ENCODE measurements around the gene KLF5. TPM values are rescaled to one million over a fixed set of nuclear protein-coding genes. Genes with fewer than 3 reads are reported as not detected.
"Not testable (repeated sequence)": the region's sequence is repeated elsewhere in the genome, so short reads cannot be mapped to it uniquely, and the experiment has no call there.

The KLF5 gene
- total RNA-seq, 1 experiment from 2014 or later: 2.3 TPM

- no peak for TF ChIP-seq ZNF532 (CRISPR knock-in tag; IDR thresholded peaks at IDR 0.05; ENCODE audit: borderline replicate concordance)
Measured at GRCh38 chr13:73096638-73097037, 37.8 kb downstream of the KLF5 start (continued).

GRCh38 chr13:73100781-73101180 lies 42.0 kb downstream of the KLF5 start:
- H3K4me1 Mint-ChIP-seq; H3K27me3 Mint-ChIP-seq (ENCODE audit: low read depth); H3K36me3 Mint-ChIP-seq; DNase-seq (ENCODE audit: low spot score); POLR2A ChIA-PET; H3K4me3 Mint-ChIP-seq; CTCF ChIA-PET; ATAC-seq; H3K27ac Mint-ChIP-seq: not testable (repeated sequence)
- H3K9me3 Mint-ChIP-seq: peaks cover 14% of the 10 kb centered on the region

GRCh38 chr13:73101351-73102007 lies 42.7 kb downstream of the KLF5 start:
- ChIA-PET CTCF (no interaction called here), POLR2A (no interaction called here)
- no peak for TF ChIP-seq ZNF138 (CRISPR knock-in tag; conservative IDR thresholded peaks at IDR 0.05)
- TF ChIP-seq ELF4 (CRISPR knock-in tag; IDR thresholded peaks at IDR 0.05; ENCODE audit: low read depth): no peak
- Mint-ChIP-seq H3K4me1 (no peaks in the 10 kb centered on the region), H3K9me3 (peaks cover 14% of the 10 kb centered on the region), H3K27me3 (ENCODE audit: low read depth) (no peaks in the 10 kb centered on the region; the same call in 1 of the 2 replicates), H3K4me3 (no peak overlapping the region), H3K36me3 (no peaks in the 10 kb centered on the region), H3K27ac (no peak overlapping the region)
- DNase-seq (ENCODE audit: low spot score) (no peak), ATAC-seq (no peak)

- ATAC-seq: no peak
- H3K27ac Mint-ChIP-seq: no peak overlapping the region
- H3K36me3 Mint-ChIP-seq: no peaks in the 10 kb centered on the region
- H3K27me3 Mint-ChIP-seq (ENCODE audit: low read depth): no peaks in the 10 kb centered on the region
- peaks cover 7% of the 10 kb centered on the region; the same call in 1 of the 2 replicates for H3K9me3 Mint-ChIP-seq
- TF ChIP-seq FOXJ3 (CRISPR knock-in tag; IDR thresholded peaks at IDR 0.05; ENCODE audit: borderline replicate concordance) (no peak), ZNF138 (CRISPR knock-in tag; conservative IDR thresholded peaks at IDR 0.05) (no peak), ZNF121 (CRISPR knock-in tag; IDR thresholded peaks at IDR 0.05) (no peak), FOXP4 (CRISPR knock-in tag; IDR thresholded peaks at IDR 0.05) (no peak), JUN (CRISPR knock-in tag; IDR thresholded peaks at IDR 0.05) (no peak), SP1 (CRISPR knock-in tag; conservative IDR thresholded peaks at IDR 0.05) (no peak), MLX (CRISPR knock-in tag; IDR thresholded peaks at IDR 0.05) (no peak), TEAD1 (CRISPR knock-in tag; IDR thresholded peaks at IDR 0.05) (no peak), KAT7 (CRISPR knock-in tag; IDR thresholded peaks at IDR 0.05; ENCODE audit: borderline replicate concordance) (no peak), FOXP1 (CRISPR knock-in tag; IDR thresholded peaks at IDR 0.05; ENCODE audit: borderline replicate concordance) (no peak), ZNF219 (CRISPR knock-in tag; IDR thresholded peaks at IDR 0.05; ENCODE audit: borderline replicate concordance) (no peak), SMAD3 (CRISPR knock-in tag; IDR thresholded peaks at IDR 0.05; ENCODE audit: borderline replicate concordance) (no peak), GTF2I (CRISPR knock-in tag; conservative IDR thresholded peaks at IDR 0.05) (no peak), TEAD4 (CRISPR knock-in tag; IDR thresholded peaks at IDR 0.05) (no peak), ZNF232 (CRISPR knock-in tag; IDR thresholded peaks at IDR 0.05) (no peak), PREB (CRISPR knock-in tag; IDR thresholded peaks at IDR 0.05; ENCODE audit: borderline replicate concordance) (no peak), GABPB1 (CRISPR knock-in tag; IDR thresholded peaks at IDR 0.05) (no peak), ESRRA (CRISPR knock-in tag; IDR thresholded peaks at IDR 0.05; ENCODE audit: borderline replicate concordance) (no peak), SOX15 (CRISPR knock-in tag; IDR thresholded peaks at IDR 0.05) (no peak), ZNF317 (CRISPR knock-in tag; IDR thresholded peaks at IDR 0.05; ENCODE audit: borderline replicate concordance, low read depth) (no peak)
- POLR2A ChIA-PET: no interaction called here
- peaks cover 10% of the 10 kb centered on the region for H3K4me1 Mint-ChIP-seq
- no peak overlapping the region for H3K4me3 Mint-ChIP-seq
- DNase-seq (ENCODE audit: low spot score): no peak
- CTCF ChIA-PET: no interaction called here
Measured at GRCh38 chr13:73103238-73103637, 44.4 kb downstream of the KLF5 start.

Data from WTC11 (cell line).